ENCODE results near the gene BST1.

DNA sequence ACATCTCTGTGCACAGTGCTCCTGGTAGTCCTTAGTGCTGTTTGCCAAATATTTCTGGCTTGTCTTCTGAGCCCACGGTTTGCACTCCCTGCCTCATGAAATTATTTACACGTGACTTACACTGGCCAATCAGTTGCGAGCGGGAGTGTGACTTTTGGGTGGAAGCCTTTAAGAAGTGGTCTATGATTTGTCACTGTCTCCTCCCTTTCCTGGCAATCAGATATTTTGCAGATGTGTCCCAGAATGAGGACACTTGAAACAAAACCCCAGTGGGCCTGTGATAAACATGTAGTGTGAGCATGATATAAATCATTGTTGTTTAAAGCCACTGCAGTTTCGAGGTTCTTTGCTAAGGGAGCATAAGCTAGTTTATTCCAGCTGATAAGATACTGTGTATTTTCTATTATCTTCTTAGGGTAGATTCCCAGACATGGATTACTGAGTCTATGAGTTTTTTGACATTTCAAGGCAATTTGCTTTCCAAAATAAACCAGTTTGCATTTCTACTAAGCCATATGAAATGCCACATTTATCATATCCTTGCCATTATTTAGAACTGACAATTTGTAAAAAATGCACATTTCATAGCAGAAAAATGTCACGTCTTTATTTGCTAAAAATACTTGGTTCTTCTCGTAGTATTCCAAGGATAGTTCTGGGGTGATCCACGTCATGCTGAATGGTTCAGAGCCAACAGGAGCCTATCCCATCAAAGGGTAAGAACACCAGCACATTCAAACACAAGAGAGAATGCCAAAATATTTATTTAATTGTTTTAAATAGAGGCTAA is 12.0 kb downstream of the BST1 start:
- TF ChIP-seq, protein P1, sequence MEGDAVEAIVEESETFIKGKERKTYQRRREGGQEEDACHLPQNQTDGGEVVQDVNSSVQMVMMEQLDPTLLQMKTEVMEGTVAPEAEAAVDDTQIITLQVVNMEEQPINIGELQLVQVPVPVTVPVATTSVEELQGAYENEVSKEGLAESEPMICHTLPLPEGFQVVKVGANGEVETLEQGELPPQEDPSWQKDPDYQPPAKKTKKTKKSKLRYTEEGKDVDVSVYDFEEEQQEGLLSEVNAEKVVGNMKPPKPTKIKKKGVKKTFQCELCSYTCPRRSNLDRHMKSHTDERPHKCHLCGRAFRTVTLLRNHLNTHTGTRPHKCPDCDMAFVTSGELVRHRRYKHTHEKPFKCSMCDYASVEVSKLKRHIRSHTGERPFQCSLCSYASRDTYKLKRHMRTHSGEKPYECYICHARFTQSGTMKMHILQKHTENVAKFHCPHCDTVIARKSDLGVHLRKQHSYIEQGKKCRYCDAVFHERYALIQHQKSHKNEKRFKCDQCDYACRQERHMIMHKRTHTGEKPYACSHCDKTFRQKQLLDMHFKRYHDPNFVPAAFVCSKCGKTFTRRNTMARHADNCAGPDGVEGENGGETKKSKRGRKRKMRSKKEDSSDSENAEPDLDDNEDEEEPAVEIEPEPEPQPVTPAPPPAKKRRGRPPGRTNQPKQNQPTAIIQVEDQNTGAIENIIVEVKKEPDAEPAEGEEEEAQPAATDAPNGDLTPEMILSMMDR (IDR thresholded peaks at IDR 0.05 in 8 of 11, conservative IDR thresholded peaks at IDR 0.05 in 3 of 11): no peak
- no peak for TF ChIP-seq POLR2A (IDR thresholded peaks at IDR 0.05)

All from spleen (tissue), 7 donors.